HG02852 (cell line): ENCODE measurements around the gene FAM98C.

Experiments
- ATAC-seq: cut with Tn5 transposase; IDR thresholded peaks from one replicate; pipeline ENCODE4 v1.9.1; 2021; ENCODE audit warnings: mild to moderate bottlenecking, moderate library complexity; ENCODE audit not compliant: unreplicated experiment

Gene FAM98C

GRCh38 chr19:38377052-38377451 lies 25.8 kb upstream of the FAM98C start:
- no peak for ATAC-seq

GRCh38 chr19:38378866-38379265 lies 24.0 kb upstream of the FAM98C start:
- ATAC-seq, result no peak

- no peak for ATAC-seq
Measured at GRCh38 chr19:38381138-38381537, 21.8 kb upstream of the FAM98C start.

GRCh38 chr19:38383184-38383583 lies 19.7 kb upstream of the FAM98C start:
- ATAC-seq, result no peak

GRCh38 chr19:38383743-38384142 lies 19.1 kb upstream of the FAM98C start:
- no peak for ATAC-seq

GRCh38 chr19:38384209-38385027 lies 18.5 kb upstream of the FAM98C start:
- ATAC-seq, result no peak

GRCh38 chr19:38385057-38385803 lies 17.7 kb upstream of the FAM98C start:
- no peak for ATAC-seq

GRCh38 chr19:38385804-38386257 lies 17.1 kb upstream of the FAM98C start:
- ATAC-seq, result no peak

GRCh38 chr19:38386300-38386970 lies 16.5 kb upstream of the FAM98C start:
- no peak for ATAC-seq

- ATAC-seq, result no peak
Measured at GRCh38 chr19:38386971-38387549, 15.8 kb upstream of the FAM98C start.

GRCh38 chr19:38387550-38388348 lies 15.1 kb upstream of the FAM98C start, which contains the start of gene GGN:
TSS of gene GGN (minus strand) at chr19:38388034. CDS start at chr19:38387261, 773 bp downstream.
- ATAC-seq, result peak; percentile 47

GRCh38 chr19:38388349-38389100 lies 14.4 kb upstream of the FAM98C start, which contains the start of gene SPRED3:
TSS of gene SPRED3 (plus strand) at chr19:38388697. CDS start at chr19:38390303, 1,606 bp downstream.
- ATAC-seq, result no peak

GRCh38 chr19:38389101-38389925 lies 13.6 kb upstream of the FAM98C start:
- ATAC-seq, result no peak

- no peak for ATAC-seq
Measured at GRCh38 chr19:38389957-38390924, 12.7 kb upstream of the FAM98C start.

- ATAC-seq, result no peak
Measured at GRCh38 chr19:38391911-38392464, 10.9 kb upstream of the FAM98C start.

- ATAC-seq, result no peak
Measured at GRCh38 chr19:38392707-38393308, 10.1 kb upstream of the FAM98C start.

GRCh38 chr19:38394488-38394887 lies 8.4 kb upstream of the FAM98C start:
- no peak for ATAC-seq
